DND-41 (cell line): ENCODE results near the gene DDX24.

Experiments used
- ATAC-seq: fragments of 200-7000 bp; cut with Tn5 transposase; 3 replicates; pipeline ENCODE4 v1.9.1; 2021; ENCODE audit warnings: low read depth; ENCODE audit not compliant: insufficient read depth
- DNase-seq: peaks from one replicate; pipeline ENCODE4 v3.0.0-alpha.2; 2020
- H2AFZ ChIP-seq: 2 replicates; pipeline ENCODE4 v1.6.0; 2012; ENCODE audit warnings: low read depth, low read length
- H3K27ac ChIP-seq: 2 replicates; pipeline ENCODE4 v1.5.1; 2012; ENCODE audit warnings: low read length, inconsistent platforms
- H3K27me3 ChIP-seq: fragments of 200-600 bp; sonication (generic); 2 replicates; pipeline ENCODE4 v1.6.0; 2012; ENCODE audit warnings: low read length, mild to moderate bottlenecking, inconsistent platforms; ENCODE audit not compliant: insufficient read depth, poor library complexity
- H3K36me3 ChIP-seq: 2 replicates; pipeline ENCODE4 v1.5.1; 2012; ENCODE audit warnings: low read length, inconsistent platforms; ENCODE audit not compliant: insufficient read depth
- H3K4me1 ChIP-seq: 2 replicates; pipeline ENCODE4 v1.5.1; 2012; ENCODE audit warnings: mild to moderate bottlenecking, low read length; ENCODE audit not compliant: insufficient read depth
- H3K4me2 ChIP-seq: 2 replicates; pipeline ENCODE4 v1.6.0; 2012; ENCODE audit warnings: mild to moderate bottlenecking, moderate library complexity, low read length, inconsistent platforms; ENCODE audit not compliant: insufficient read depth
- H3K4me3 ChIP-seq, 2 experiments: fragments of 200-600 bp in 1 of 2; shearing (Covaris generic) in 1 of 2; 2 replicates each; pipeline ENCODE4 v1.5.1; 2012 to 2016; ENCODE audit warnings: inconsistent platforms in 2 of 2, low read length in 2 of 2, mild to moderate bottlenecking in 2 of 2, low read depth in 1 of 2, moderate library complexity in 1 of 2
- H3K79me2 ChIP-seq: 2 replicates; pipeline ENCODE4 v1.6.0; 2012; ENCODE audit warnings: low read length, inconsistent platforms; ENCODE audit not compliant: insufficient read depth
- H3K9ac ChIP-seq: 2 replicates; pipeline ENCODE4 v1.6.0; 2012; ENCODE audit warnings: low read depth, mild to moderate bottlenecking, inconsistent platforms, low read length, moderate library complexity
- H3K9me3 ChIP-seq: 2 replicates; pipeline ENCODE4 v1.5.1; 2012; ENCODE audit warnings: low read length, moderate library complexity, mild to moderate bottlenecking, inconsistent platforms; ENCODE audit not compliant: insufficient read depth, severe bottlenecking
- H4K20me1 ChIP-seq: 2 replicates; pipeline ENCODE4 v1.6.0; 2012; ENCODE audit warnings: low read length; ENCODE audit not compliant: insufficient read depth
- CTCF ChIP-seq: IDR thresholded peaks from 2 replicates; pipeline ENCODE4 v1.5.1; 2012; ENCODE audit warnings: borderline replicate concordance, low read length, moderate library complexity, mild to moderate bottlenecking; ENCODE audit not compliant: poor library complexity, severe bottlenecking; ENCODE audit errors: extremely low read depth
- EZH2 ChIP-seq: IDR thresholded peaks from 3 replicates; pipeline ENCODE4 v1.6.1; 2012; ENCODE audit warnings: borderline replicate concordance, low read depth, mild to moderate bottlenecking, moderate library complexity, low read length, inconsistent platforms; ENCODE audit not compliant: severe bottlenecking

Gene DDX24

GRCh38 chr14:94123296-94123695 lies 42.3 kb upstream of the DDX24 start:
- ATAC-seq, result no peak

GRCh38 chr14:94122438-94122837 lies 41.4 kb upstream of the DDX24 start:
- Histone ChIP-seq H4K20me1 (no peaks in the 10 kb centered on the region; the same call in 1 of the 2 replicates), H3K4me2 (no peak overlapping the region), H3K9ac (no peak overlapping the region), H3K4me3 (no peak overlapping the region), H3K27ac (no peak overlapping the region), H3K27me3 (no peaks in the 10 kb centered on the region), H3K9me3 (peaks cover 7% of the 10 kb centered on the region), H3K36me3 (no peaks in the 10 kb centered on the region), H2AFZ (no peak overlapping the region), H3K4me1 (no peaks in the 10 kb centered on the region), H3K79me2 (no peaks in the 10 kb centered on the region)
- DNase-seq, result no peak
- no peak for TF ChIP-seq CTCF
- TF ChIP-seq EZH2, result no peak
- ATAC-seq, result no peak

More at GRCh38 chr14:94123296-94123695, 42.3 kb upstream of the DDX24 start:
- H3K36me3 ChIP-seq, result no peaks in the 10 kb centered on the region
- no peak for DNase-seq
- no peak overlapping the region for H2AFZ ChIP-seq
- no peak overlapping the region for H3K4me3 ChIP-seq
- peaks cover 2% of the 10 kb centered on the region for H3K4me1 ChIP-seq
- H3K27ac ChIP-seq, result no peak overlapping the region
- no peaks in the 10 kb centered on the region; the same call in 1 of the 2 replicates for H4K20me1 ChIP-seq
- H3K27me3 ChIP-seq, result no peaks in the 10 kb centered on the region
- no peak for TF ChIP-seq EZH2
- TF ChIP-seq CTCF, result no peak
- no peak overlapping the region for H3K4me2 ChIP-seq
- H3K9me3 ChIP-seq, result peaks cover 7% of the 10 kb centered on the region
- no peaks in the 10 kb centered on the region for H3K79me2 ChIP-seq
- no peak overlapping the region for H3K9ac ChIP-seq

GRCh38 chr14:94121485-94121884 lies 40.5 kb upstream of the DDX24 start:
- H3K27ac ChIP-seq, result no peak overlapping the region
- ATAC-seq (no peak), DNase-seq (no peak)
- no peaks in the 10 kb centered on the region for H3K36me3 ChIP-seq
- no peak overlapping the region for H3K9ac ChIP-seq
- peaks cover 7% of the 10 kb centered on the region for H3K9me3 ChIP-seq
- no peaks in the 10 kb centered on the region for H3K79me2 ChIP-seq
- no peaks in the 10 kb centered on the region; the same call in 1 of the 2 replicates for H4K20me1 ChIP-seq
- no peaks in the 10 kb centered on the region for H3K4me1 ChIP-seq
- H3K4me2 ChIP-seq, result no peak overlapping the region
- no peaks in the 10 kb centered on the region for H3K27me3 ChIP-seq
- no peak overlapping the region for H2AFZ ChIP-seq
- H3K4me3 ChIP-seq, result no peak overlapping the region
- no peak for TF ChIP-seq EZH2
- TF ChIP-seq CTCF, result no peak
